Aorta (tissue), 5 donors: ENCODE data around the gene PIK3CG. TPM values are rescaled to one million over a fixed set of nuclear protein-coding genes. Genes with fewer than 3 reads are reported as not detected.
"Not testable (repeated sequence)": the region's sequence is repeated elsewhere in the genome, so short reads cannot be mapped to it uniquely, and the experiment has no call there.

Experiments used
- ATAC-seq: fragments of 200-7000 bp; cut with Tn5 transposase; one replicate; pipeline ENCODE4 v1.9.1; 2022; ENCODE audit warnings: moderate library complexity; ENCODE audit not compliant: low FRiP score
- DNase-seq, 2 donors: peaks; one replicate each; pipeline ENCODE4 v3.0.0-alpha.2; 2020
- H3K27ac ChIP-seq, 2 donors: one replicate each; pipeline ENCODE4 v1.5.1; 2013; ENCODE audit warnings: low read length in 2 of 2, mild to moderate bottlenecking in 2 of 2, moderate library complexity in 2 of 2, control low read depth in 1 of 2, inconsistent platforms in 1 of 2, low read depth in 1 of 2
- H3K27me3 ChIP-seq, 2 donors: one replicate each; pipeline ENCODE4 v1.6.1; 2013; ENCODE audit warnings: control low read depth in 1 of 2, low read length in 1 of 2, mild to moderate bottlenecking in 1 of 2, moderate library complexity in 1 of 2; ENCODE audit not compliant: insufficient read depth in 2 of 2, control insufficient read depth in 1 of 2
- H3K36me3 ChIP-seq, 2 donors: one replicate each; pipeline ENCODE4 v1.6.1; 2013; ENCODE audit warnings: control low read depth in 1 of 2, low read length in 1 of 2, mild to moderate bottlenecking in 1 of 2; ENCODE audit not compliant: insufficient read depth in 2 of 2, control insufficient read depth in 1 of 2
- H3K4me1 ChIP-seq, 2 donors: one replicate each; pipeline ENCODE4 v1.6.1; 2013; ENCODE audit warnings: low read length in 2 of 2, control low read depth in 1 of 2, mild to moderate bottlenecking in 1 of 2, moderate library complexity in 1 of 2; ENCODE audit not compliant: insufficient read depth in 2 of 2, control insufficient read depth in 1 of 2
- H3K4me3 ChIP-seq, 2 donors: one replicate each; pipeline ENCODE4 v1.5.1; 2013; ENCODE audit warnings: low read length in 2 of 2, control low read depth in 1 of 2, mild to moderate bottlenecking in 1 of 2
- H3K9me3 ChIP-seq: one replicate; pipeline ENCODE4 v1.6.1; 2013; ENCODE audit warnings: mild to moderate bottlenecking, low read length; ENCODE audit not compliant: control insufficient read depth
- WGBS, 2 donors: extraction: QIAGEN DNeasy Blood & Tissue Kit; methylation state at CpG; one replicate each; pipeline ENCODE4 v1.1.7; 2013; 5-methylcytosine and 5-hydroxymethylcytosine counted together
- intact Hi-C, 2 donors: fragments of 100-400 bp; cut with DNase I; formaldehyde crosslinking; loops; one replicate each; pipeline versions ENCODE4 v1.14.2 to v1.15.0; 2022
- polyA plus RNA-seq, 2 donors: library from polyadenylated mRNA; stranded (reverse); fragments of 200-250 nt; gene quantifications; one replicate each; pipeline ENCODE4 v1.2.3, GENCODE V29; 2013
- total RNA-seq, 2 donors: library from RNA; stranded (reverse); fragmentation: NEBNext Ultra II Directional; extraction: Animal tissue kit (Norgen Biotek cat#: 25700); gene quantifications; one replicate each; pipeline ENCODE4 v1.2.1, GENCODE V29; 2021
- donor health status: healthy with polysubstance abuse.
- donor health status: Bipolar disorder and iron deficiency.
- donor health status: DM: no; HTN: no; CAD: no.
- donor health status: DM: no; HTN: no; CAD: no.
- donor health status: DM: yes; HTN: yes; CAD: no.

Gene PIK3CG
- total and polyA plus RNA-seq, 4 donors: 0.23 to 11.8 (median 3.7) TPM

DNA sequence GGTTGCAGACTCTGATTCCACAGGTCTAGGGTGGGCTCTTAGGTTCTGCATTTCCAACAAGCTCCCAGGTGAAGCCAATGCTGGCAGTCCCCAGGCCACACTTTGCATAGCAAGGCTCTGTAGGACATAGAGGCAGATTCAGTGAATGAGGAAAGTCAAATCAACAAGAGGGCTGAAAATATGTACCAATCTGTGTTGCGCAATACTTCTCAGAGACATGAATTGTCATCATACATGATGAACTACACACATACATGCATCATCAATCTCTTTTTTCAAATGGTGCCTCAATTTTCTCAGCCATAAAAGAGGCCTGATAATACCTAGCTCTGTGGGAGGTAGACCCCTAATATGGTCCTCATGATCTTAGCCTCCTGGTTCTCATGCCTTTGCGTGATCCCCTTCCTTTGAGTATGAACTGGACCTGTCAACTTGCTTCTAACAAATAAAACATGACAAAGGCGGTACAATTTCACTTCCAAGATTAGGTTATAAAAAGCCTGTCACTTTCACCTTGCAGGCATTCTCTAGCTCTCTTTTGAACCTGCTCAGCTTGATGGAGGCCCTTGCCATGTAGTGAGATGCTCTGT is 49.0 kb downstream of the PIK3CG start:
- 93 to 95% methylated on average over 3 of the region's 3 CpGs for WGBS, 2 donors
- no peak overlapping the region for H3K27ac ChIP-seq
- ATAC-seq: no peak

DNA sequence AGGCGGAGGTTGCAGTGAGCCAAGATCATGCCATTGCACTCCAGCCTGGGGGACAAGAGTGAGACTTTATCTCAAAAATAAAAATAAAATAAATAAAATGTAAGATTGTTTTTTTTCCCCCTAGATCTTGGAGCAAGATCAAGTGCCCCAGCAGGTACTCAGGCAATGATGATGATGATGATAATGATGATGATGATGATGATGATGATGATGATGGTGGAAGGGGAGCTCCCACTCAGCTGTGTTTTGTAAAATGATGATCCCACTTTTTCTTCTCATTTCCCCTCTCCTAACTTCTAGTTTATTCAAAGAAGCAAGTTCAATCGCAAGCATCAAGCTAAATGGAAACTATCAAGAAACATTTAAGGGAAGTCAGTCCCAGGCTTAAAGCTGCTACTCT is 50.3 kb downstream of the PIK3CG start:
- WGBS, 2 donors: 69 to 93% methylated on average over 2 of the region's 2 CpGs

More for the DNA sequence above, 49.0 kb downstream of the PIK3CG start:
- Histone ChIP-seq H3K27me3 (no peaks in the 10 kb centered on the region), H3K4me3 (no peak overlapping the region), H3K36me3 (no peaks in the 10 kb centered on the region), H3K9me3 (no peaks in the 10 kb centered on the region), H3K4me1 (no peaks in the 10 kb centered on the region)
- no peak for DNase-seq
- intact Hi-C loops: no loop called here

DNA sequence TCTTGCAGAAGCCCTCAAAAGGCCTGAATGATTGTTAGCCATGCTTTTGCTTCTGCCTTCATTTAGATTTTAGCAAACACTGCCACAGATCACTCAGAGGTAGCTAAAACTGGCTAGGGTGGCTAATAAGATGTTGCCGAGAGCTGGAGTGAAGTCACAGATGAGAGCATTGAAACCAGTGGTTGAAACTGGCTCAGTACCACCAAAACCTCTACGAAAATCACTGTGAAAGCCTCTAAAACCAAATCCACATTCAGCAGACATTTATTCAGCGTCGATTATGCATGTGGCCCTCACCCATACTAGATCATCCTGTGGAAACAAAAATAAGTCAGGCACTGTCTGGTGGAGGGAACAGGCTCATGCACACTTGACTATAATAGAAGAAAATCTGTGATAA is 50.8 kb downstream of the PIK3CG start:
- no peaks in the 10 kb centered on the region for H3K4me1 ChIP-seq
- H3K27ac ChIP-seq: no peak overlapping the region
- WGBS, 2 donors: 80 to 83% methylated on average over 4 of the region's 4 CpGs
- H3K4me3 ChIP-seq: no peak overlapping the region
- H3K9me3 ChIP-seq: no peaks in the 10 kb centered on the region
- no peak for DNase-seq
- no peaks in the 10 kb centered on the region for H3K36me3 ChIP-seq
- no peaks in the 10 kb centered on the region for H3K27me3 ChIP-seq
- no peak for ATAC-seq
- intact Hi-C loops: no loop called here

More for the DNA sequence above, 50.3 kb downstream of the PIK3CG start:
- Histone ChIP-seq H3K4me1 (no peaks in the 10 kb centered on the region), H3K9me3 (no peaks in the 10 kb centered on the region), H3K27me3 (no peaks in the 10 kb centered on the region), H3K36me3 (no peaks in the 10 kb centered on the region), H3K27ac (no peak overlapping the region), H3K4me3 (no peak overlapping the region)
- ATAC-seq (no peak), DNase-seq (no peak)
- intact Hi-C loops: no loop called here

DNA sequence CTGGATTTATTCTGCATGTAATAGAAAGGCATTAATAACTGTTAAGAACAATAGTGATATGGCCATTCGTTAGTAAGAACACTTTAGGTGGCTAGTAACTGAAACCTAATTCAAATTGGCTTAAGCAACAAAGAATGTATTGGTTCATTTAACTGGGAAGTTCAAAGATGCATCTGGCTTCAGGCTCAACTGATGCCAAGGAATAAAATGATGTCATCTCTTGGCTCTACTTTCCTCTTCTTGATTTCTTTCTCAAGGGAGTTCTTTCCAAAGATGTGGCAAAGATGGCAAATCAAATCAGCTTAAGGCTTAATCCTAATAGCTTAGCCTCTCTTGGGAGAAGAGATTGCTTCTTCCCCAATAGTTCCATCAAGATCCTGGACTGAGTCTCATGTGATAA is 51.6 kb downstream of the PIK3CG start:
- no peaks in the 10 kb centered on the region for H3K9me3 ChIP-seq
- no peak overlapping the region for H3K27ac ChIP-seq
- no peaks in the 10 kb centered on the region for H3K36me3 ChIP-seq
- no peak for ATAC-seq
- DNase-seq: no peak
- intact Hi-C loops: no loop called here
- no peaks in the 10 kb centered on the region for H3K27me3 ChIP-seq
- WGBS, 2 donors: 78 to 80% methylated on average over 1 of the region's 1 CpG
- no peaks in the 10 kb centered on the region for H3K4me1 ChIP-seq
- no peak overlapping the region for H3K4me3 ChIP-seq

DNA sequence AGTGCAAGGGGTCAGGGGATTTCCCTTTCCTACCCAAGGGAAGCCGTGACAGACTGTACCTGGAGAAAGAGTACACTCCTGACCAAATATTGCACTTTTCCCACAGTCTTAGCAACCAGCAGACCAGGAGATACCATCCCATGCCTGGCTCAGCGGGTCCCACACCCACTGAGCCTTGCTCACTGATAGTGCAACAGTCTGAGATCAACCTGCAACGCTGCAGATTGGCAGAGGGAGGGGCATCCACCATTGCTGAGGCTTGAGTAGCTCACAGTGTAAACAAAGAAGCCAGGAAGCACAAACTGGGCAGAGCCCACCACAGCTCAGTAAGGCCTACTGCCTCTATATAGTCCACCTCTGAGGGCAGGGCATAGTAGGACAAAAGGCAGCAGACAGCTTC is 53.9 kb downstream of the PIK3CG start:
- H3K27ac ChIP-seq: no peak overlapping the region
- no peaks in the 10 kb centered on the region for H3K36me3 ChIP-seq
- ATAC-seq (no peak), DNase-seq (no peak)
- no peaks in the 10 kb centered on the region for H3K9me3 ChIP-seq
- intact Hi-C loops: no loop called here
- no peaks in the 10 kb centered on the region for H3K4me1 ChIP-seq
- WGBS, 2 donors: 71 to 78% methylated on average over 3 of the region's 3 CpGs
- no peaks in the 10 kb centered on the region for H3K27me3 ChIP-seq
- H3K4me3 ChIP-seq: no peak overlapping the region

DNA sequence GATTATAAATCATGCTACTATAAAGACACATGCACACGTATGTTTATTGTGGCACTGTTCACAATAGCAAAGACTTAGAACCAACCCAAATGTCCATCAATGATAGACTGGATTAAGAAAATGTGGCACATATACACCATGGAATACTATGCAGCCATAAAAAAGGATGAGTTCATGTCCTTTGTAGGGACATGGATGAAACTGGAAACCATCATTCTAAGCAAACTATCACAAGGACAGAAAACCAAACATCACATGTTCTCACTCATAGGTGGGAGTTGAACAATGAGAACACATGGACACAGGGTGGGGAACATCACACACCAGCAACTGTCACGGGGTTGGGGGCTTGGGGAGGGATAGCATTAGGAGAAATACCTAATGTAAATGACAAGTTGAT is 59.4 kb downstream of the PIK3CG start:
- H3K4me3 ChIP-seq, H3K9me3 ChIP-seq, ATAC-seq, H3K36me3 ChIP-seq, DNase-seq, intact Hi-C loops, H3K4me1 ChIP-seq, H3K27ac ChIP-seq, H3K27me3 ChIP-seq: not testable (repeated sequence)
- WGBS, 2 donors: 86% methylated on average over 2 of the region's 2 CpGs

DNA sequence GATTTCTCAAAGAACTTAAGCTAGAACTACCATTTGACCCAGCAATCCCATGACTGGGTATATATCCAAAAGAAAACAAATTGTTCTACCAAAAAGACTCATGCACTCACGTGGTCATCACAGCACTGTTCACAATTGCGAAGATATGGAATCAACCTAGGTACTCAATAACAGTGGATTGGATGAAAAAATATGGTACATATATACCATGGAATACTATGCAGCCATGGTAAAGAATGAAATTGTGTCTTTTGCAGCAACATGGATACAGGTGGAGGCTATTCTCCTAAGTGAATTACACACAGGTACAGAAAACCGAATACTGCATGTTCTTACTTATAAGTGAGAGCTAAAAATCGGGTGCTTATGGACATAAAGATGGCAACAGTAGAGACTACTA is 61.8 kb downstream of the PIK3CG start:
- intact Hi-C loops: no loop called here
- no peak overlapping the region for H3K4me3 ChIP-seq

DNA sequence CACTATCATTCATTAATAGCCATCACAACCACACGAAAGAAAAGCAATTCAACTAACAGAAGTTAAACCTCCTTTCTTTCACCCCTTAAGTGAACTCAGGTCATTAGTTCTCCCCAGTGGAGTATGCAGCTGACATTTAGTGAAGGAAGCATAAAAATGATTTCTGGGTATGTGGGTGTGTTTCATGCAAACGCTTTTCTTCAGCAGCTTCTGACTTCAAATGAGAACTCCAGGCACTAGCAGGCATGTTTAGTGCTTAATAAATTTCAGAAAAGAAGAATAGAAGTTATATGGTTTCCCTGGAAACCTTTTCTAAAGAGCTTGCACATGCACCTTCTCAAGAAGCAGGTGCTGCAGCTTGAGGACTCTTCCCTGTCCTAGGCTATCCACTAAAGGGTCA is 62.5 kb downstream of the PIK3CG start:
- DNase-seq: no peak
- no peak for ATAC-seq
- 35 to 44% methylated on average over 2 of the region's 2 CpGs for WGBS, 2 donors

More for the DNA sequence above, 61.8 kb downstream of the PIK3CG start:
- Histone ChIP-seq H3K36me3 (no peaks in the 10 kb centered on the region), H3K4me1 (no peaks in the 10 kb centered on the region), H3K27ac (no peak overlapping the region), H3K9me3 (no peaks in the 10 kb centered on the region), H3K27me3 (peaks cover 0 to 1% of the 10 kb centered on the region in 2 donors)
- WGBS, 2 donors: 77 to 82% methylated on average over 4 of the region's 4 CpGs
- no peak for DNase-seq
- ATAC-seq: no peak

DNA sequence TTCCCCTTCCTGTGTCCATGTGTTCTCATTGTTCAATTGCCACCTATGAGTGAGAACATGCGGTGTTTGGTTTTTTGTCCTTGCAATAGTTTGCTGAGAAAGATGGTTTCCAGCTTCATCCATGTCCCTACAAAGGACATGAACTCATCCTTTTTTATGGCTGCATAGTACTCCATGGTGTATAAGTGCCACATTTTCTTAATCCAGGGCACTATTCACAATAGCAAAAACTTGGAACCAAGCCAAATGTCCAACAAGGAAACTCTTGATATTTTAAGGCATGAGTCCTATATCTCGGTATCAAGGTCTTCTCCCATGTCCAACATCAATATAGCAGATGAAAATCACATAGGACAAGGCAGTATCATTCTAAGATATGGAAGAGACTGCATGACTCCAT is 64.5 kb downstream of the PIK3CG start:
- H3K27ac ChIP-seq, H3K9me3 ChIP-seq, intact Hi-C loops, DNase-seq, H3K4me1 ChIP-seq, H3K36me3 ChIP-seq, ATAC-seq, H3K27me3 ChIP-seq, H3K4me3 ChIP-seq: not testable (repeated sequence)
- WGBS, 2 donors: 69 to 87% methylated on average over 2 of the region's 2 CpGs

More for the DNA sequence above, 62.5 kb downstream of the PIK3CG start:
- Histone ChIP-seq H3K27me3 (peaks cover 0 to 1% of the 10 kb centered on the region in 2 donors), H3K9me3 (no peaks in the 10 kb centered on the region), H3K27ac (no peak overlapping the region), H3K36me3 (no peaks in the 10 kb centered on the region), H3K4me3 (no peak overlapping the region), H3K4me1 (no peaks in the 10 kb centered on the region)
- intact Hi-C loops: no loop called here
